ENCODE results near the gene TSPAN7. TPM values are rescaled to one million over a fixed set of nuclear protein-coding genes. Genes with fewer than 3 reads are reported as not detected.

The TSPAN7 gene
- total and polyA plus RNA-seq, 2 of the 4 experiments (the other 2 are of a cell fraction) = not detected

DNA sequence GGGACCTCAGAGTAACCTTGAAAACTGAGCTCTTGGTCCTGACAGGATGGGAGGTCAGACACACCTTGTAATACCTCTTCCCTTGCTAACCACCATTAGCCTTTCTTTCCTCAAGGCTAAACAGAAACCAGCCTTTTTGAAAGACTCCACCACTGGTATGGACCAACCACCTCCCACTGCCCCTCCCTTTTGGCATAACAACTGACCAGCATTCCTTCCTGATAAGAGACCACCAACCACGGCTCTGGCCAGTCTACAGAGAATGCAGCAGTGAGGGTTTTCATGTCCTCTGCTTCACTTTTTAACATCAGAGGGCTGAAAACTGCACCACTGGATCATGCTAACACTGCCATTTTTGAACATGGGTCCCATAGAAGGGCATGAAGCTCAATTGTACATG, 139.7 kb downstream of the TSPAN7 start:
- Histone ChIP-seq H3K4me1 (ENCODE audit: control insufficient read depth, insufficient read depth, low read length) (no peaks in the 10 kb centered on the region), H3K27me3 (ENCODE audit: control insufficient read depth, insufficient read depth, low read length) (no peaks in the 10 kb centered on the region; the same call in 1 of the 2 replicates), H4K20me1 (ENCODE audit: insufficient read depth, low read length) (no peaks in the 10 kb centered on the region), H4K5ac (ENCODE audit: low read depth, low read length) (no peak overlapping the region), H3K36me3 (ENCODE audit: control insufficient read depth, insufficient read depth, low read length) (no peaks in the 10 kb centered on the region), H3K4me2 (ENCODE audit: low read depth, low read length) (no peak overlapping the region), H2AK9ac (replicated peaks; ENCODE audit: low read depth, low read length, poor library complexity) (no peak overlapping the region), H2AFZ (replicated peaks; ENCODE audit: low read length, poor library complexity) (no peak overlapping the region), H4K8ac (ENCODE audit: low read depth in 2 of 2, low read length in 2 of 2) (no peak overlapping the region), H3K9me3 (ENCODE audit: control insufficient read depth, insufficient read depth, low read length) (no peaks in the 10 kb centered on the region), H3K14ac (replicated peaks; ENCODE audit: low read depth, low read length) (no peak overlapping the region), H2BK15ac (ENCODE audit: low read depth, low read length) (no peak overlapping the region), H2AK5ac (ENCODE audit: low read depth, low read length) (no peak overlapping the region), H3K9ac (ENCODE audit: low read depth, low read length) (no peak overlapping the region), H3K4ac (ENCODE audit: low read depth, low read length) (no peak overlapping the region), H3K79me1 (ENCODE audit: low read depth in 1 of 2, low read length in 2 of 2) (no peaks in the 10 kb centered on the region), H3K18ac (ENCODE audit: low read depth, low read length) (no peak overlapping the region), H3K56ac (ENCODE audit: extremely low read depth, insufficient read depth, low read length) (no peak overlapping the region), H4K91ac (ENCODE audit: insufficient read depth, low read depth, low read length) (no peak overlapping the region), H3K27ac (ENCODE audit: insufficient read depth, low read length) (no peak overlapping the region), H2BK120ac (ENCODE audit: low read depth, low read length) (no peak overlapping the region), H3K4me3 (ENCODE audit: insufficient read depth, low read depth, low read length) (no peak overlapping the region), H3K9me1 (ENCODE audit: insufficient read depth, low read length) (no peaks in the 10 kb centered on the region), H3K23ac (ENCODE audit: low read depth, low read length) (no peak overlapping the region), H2BK20ac (ENCODE audit: low read depth, low read length) (no peak overlapping the region), H2BK5ac (ENCODE audit: low read depth, low read length, poor library complexity, severe bottlenecking) (no peak overlapping the region)
- no peak for ATAC-seq (ENCODE audit: low read depth)
- no TSS peak for BruUV-seq (replicated peaks)
- intact Hi-C loops (cut with micrococcal nuclease) = no loop called here
- no peak for DNase-seq
- dilution Hi-C loops (cut with HindIII; ENCODE audit: low sequenced_read_pairs, unreplicated experiment) = no loop called here
- TF ChIP-seq MXI1 (IDR thresholded peaks at IDR 0.05; ENCODE audit: borderline replicate concordance, low read depth, low read length) = no peak
- in situ Hi-C loops (cut with MboI; ENCODE audit: low sequenced_read_pairs) = no loop called here
- WGBS, 2 experiments (ENCODE audit: extremely low coverage in 2 of 2, insufficient read length in 1 of 2) = 17% methylated on average over 1 of the region's 1 CpG; no CpG with 5 or more reads in 1 of the 2 experiments
- POLR2A ChIA-PET (ENCODE audit: unreplicated experiment) = no interaction called here
- CTCF ChIA-PET = no interaction called here

Measured in IMR-90 (cell line).